Glomerular visceral epithelial cell (primary cell): Measurements from ENCODE around the gene GRM7.
"Not testable (repeated sequence)": the region's sequence is repeated elsewhere in the genome, so short reads cannot be mapped to it uniquely, and the experiment has no call there.

ENCODE experiments used
- DNase-seq: peaks from one replicate; pipeline ENCODE4 v3.0.0-alpha.2; 2016; ENCODE audit errors: extremely low spot score

The GRM7 gene

GRCh38 chr3:6860954-6861624, at the start of gene GRM7:
GRM7 (plus strand) TSS chr3:6861115.
- no peak for DNase-seq

- DNase-seq: no peak
These were observed 39.5 kb upstream of the GRM7 start for GRCh38 chr3:6821411-6821810.

- DNase-seq: no peak
These were observed 35.4 kb upstream of the GRM7 start for GRCh38 chr3:6825524-6825923.

GRCh38 chr3:6827453-6827852, 33.5 kb upstream of the GRM7 start:
- DNase-seq: no peak

- DNase-seq: no peak
These were observed 16.2 kb upstream of the GRM7 start for GRCh38 chr3:6844723-6845122.

GRCh38 chr3:6854184-6854583, 6.7 kb upstream of the GRM7 start:
- DNase-seq: no peak

DNA sequence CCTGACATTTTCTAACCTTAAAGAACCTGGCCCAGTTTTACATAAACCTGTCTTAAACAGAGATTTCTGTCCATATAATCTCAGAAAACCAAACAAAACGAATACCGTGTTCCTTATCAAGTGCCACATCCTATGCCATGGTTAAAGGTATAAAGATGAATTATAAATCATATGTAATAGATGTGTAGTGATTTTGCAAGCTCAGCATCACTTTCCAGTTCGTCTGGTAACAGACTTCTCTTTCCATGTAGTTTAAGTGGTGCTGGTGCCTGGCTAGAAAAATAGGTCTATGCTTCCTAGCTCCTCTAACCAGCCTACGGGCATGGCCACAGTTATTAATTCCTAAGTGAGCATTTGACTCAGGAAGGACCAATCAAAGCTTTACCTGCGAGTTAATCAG, 3.4 kb upstream of the GRM7 start:
- no peak for DNase-seq

DNA sequence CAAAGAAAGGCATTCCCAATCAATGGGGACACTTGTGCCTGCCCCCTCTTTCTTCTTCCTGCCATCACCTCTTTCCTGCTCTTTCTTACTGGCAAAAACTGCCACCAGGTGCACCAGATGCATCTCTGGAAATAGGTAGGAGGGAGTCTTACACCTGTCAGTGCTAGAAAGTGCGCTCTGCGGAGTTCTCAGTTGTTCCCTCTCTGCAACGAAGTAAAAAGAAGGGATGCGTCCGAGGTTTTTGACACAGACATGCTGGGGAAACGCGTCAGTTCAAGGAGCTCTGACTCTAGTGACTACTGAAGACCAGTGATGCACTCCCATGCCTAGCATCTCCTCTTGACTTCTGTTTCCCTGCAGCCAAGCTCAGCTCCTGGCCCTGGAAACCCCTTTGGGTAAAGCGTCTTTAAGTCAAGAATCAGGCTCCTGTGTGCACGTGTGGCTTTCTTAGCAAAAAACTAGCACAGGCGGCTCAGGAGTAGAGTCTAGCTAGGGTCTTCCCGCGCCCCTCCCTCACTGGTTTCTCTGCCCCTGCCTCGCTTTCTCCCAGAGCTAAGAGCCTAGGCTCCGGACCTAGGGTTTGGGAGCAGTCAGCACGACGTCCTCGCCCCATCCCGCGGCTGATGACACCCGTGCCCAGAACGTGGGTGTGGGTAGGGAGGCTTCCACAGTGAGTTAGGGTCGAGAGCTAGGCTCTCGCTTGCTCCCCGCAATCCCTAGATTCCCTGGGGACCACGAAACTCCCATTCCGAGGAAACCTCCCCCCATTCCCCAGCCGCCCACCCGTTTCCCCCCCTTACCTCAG, 564 bp upstream of the GRM7 start:
- no peak for DNase-seq

DNA sequence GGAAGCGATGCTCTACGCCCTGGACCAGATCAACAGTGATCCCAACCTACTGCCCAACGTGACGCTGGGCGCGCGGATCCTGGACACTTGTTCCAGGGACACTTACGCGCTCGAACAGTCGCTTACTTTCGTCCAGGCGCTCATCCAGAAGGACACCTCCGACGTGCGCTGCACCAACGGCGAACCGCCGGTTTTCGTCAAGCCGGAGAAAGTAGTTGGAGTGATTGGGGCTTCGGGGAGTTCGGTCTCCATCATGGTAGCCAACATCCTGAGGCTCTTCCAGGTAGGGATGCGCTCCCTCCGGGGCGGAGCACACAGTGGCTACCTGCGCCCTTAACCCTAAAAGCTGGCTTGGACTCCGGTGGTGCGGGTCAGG, 698 bp downstream of the GRM7 start:
- no peak for DNase-seq

DNA sequence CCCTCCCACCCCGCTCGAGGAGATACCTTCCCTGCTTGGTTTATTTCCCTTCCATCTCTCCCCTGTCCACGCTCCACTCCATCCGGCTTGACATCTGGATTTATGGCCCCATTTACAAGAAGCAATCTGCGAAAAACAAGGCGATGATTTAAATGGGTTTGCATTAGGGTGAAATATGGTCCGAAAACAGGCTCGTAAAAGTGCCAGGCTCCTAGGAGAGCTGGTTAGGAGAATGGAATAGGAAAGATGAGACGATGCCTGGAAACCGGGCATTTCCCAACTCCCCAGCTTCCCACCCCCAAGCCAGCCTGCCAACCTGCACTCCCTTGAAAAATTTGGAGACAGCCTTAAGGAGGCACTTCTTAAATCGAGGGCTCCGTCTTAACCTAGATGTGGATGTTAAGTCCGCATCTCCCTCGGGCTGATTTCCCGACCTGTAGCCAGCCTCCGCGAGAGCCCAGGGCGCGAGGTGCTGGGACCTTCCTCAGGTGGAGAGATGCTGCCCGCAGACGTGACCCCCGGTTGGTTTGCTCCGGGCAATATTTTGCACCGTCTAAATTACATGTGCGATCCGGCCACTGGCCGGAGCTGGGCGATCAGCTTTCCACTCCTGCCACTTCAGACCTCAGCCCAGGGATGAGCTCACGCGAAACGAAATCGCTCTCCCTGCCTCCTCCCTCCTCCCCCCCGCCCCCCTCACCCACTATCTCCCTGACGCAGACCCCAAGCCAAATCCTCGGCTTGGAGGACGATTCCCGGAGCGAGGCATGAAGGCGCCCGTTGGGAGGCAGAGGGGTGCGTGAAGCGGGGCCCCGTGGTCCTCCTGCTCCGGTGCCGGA, 1.3 kb downstream of the GRM7 start:
- DNase-seq: no peak

GRCh38 chr3:6862880-6863195, 1.9 kb downstream of the GRM7 start:
- DNase-seq: no peak

GRCh38 chr3:6867269-6867668, 6.4 kb downstream of the GRM7 start:
- no peak for DNase-seq

- no peak for DNase-seq
These were observed 17.8 kb downstream of the GRM7 start for GRCh38 chr3:6878731-6879130.

GRCh38 chr3:6912240-6912639, 51.3 kb downstream of the GRM7 start:
- DNase-seq: no peak

DNA sequence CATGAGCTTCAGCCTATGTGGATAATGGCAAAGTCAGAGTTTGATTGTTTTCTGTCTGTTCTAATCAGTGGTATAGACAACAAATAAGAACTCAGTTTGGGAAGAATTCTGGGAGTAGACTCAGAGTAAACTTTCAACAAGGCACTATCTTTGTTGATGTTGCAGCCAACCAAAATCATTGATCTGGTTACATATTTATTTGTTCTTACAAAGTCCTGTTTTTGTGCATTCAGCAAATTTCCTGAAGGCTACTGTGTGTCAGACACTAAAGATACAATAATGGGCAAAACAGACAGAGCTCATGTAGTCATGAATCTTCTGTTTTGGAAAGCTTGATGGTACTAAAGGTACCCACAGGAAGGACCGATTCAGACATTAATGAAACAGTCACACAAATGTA, 55.0 kb downstream of the GRM7 start:
- no peak for DNase-seq

GRCh38 chr3:6921066-6921465, 60.2 kb downstream of the GRM7 start:
- no peak for DNase-seq

- no peak for DNase-seq
These were observed 61.0 kb downstream of the GRM7 start for GRCh38 chr3:6921876-6922275.

DNA sequence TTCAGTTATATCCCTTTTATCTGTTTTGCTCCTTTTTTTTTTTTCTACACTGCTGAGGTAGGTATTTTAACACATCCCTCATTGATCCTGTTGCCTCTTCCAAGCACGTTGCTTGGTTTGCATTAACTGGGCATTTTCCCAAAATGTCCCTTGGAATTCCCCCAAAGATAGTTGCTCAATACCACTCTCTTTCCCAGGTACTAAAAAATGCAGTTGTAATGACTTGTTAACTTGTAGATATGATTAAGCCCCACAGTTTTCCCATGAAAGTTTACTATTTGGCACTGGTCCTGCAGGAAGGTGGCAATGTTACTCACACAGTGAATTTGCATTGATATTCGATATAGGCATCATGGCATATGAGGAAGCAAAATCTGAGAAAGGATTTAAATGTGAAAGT, 67.1 kb downstream of the GRM7 start:
- no peak for DNase-seq

GRCh38 chr3:6929918-6930317, 69.0 kb downstream of the GRM7 start:
- no peak for DNase-seq

DNA sequence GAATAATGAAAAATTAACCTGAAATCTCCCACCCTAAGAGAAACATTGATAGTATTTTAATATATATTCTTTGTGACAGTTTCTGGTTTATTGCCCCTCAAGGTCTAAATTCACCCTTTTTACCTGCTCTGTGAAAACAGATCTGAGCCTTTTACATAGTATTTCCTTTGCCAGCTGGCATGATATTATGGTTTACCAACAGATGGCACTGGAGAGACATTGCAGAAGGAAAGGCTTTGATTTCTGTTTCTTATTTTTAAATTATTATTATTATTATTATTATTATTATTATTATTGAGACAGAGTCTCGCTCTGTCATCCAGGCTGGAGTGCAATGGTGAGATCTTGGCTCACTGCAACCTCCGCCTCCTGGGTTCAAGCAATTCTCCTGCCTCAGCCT, 74.5 kb downstream of the GRM7 start:
- not testable (repeated sequence) for DNase-seq

GRCh38 chr3:6935970-6936369, 75.1 kb downstream of the GRM7 start:
- DNase-seq: no peak

- no peak for DNase-seq
These were observed 101.9 kb downstream of the GRM7 start for GRCh38 chr3:6962801-6963200.

GRCh38 chr3:6965881-6966280, 105.0 kb downstream of the GRM7 start:
- DNase-seq: no peak
